Liver (tissue), 9 donors: ENCODE results near the gene ZNF132. TPM values are rescaled to one million over a fixed set of nuclear protein-coding genes. Genes with fewer than 3 reads are reported as not detected.
"Not testable (repeated sequence)": the region's sequence is repeated elsewhere in the genome, so short reads cannot be mapped to it uniquely, and the experiment has no call there.

Experiments used
- DNase-seq: peaks from one replicate; pipeline ENCODE4 v3.0.0-alpha.2; 2017; ENCODE audit warnings: low spot score
- H3K27ac ChIP-seq, 2 donors: one replicate each; pipeline ENCODE4 v1.7.0; 2013; ENCODE audit warnings: inconsistent platforms in 2 of 2, low read length in 2 of 2, control low read depth in 1 of 2, low read depth in 1 of 2, mild to moderate bottlenecking in 1 of 2
- H3K27me3 ChIP-seq, 4 donors: one replicate each; pipeline versions ENCODE4 v1.6.1 to v1.7.0; 2013; ENCODE audit warnings: low read length in 3 of 4, inconsistent platforms in 1 of 4, mild to moderate bottlenecking in 1 of 4, moderate library complexity in 1 of 4; ENCODE audit not compliant: control insufficient read depth in 4 of 4, insufficient read depth in 4 of 4
- H3K36me3 ChIP-seq, 4 donors: one replicate each; pipeline versions ENCODE4 v1.6.1 to v1.7.0; 2013; ENCODE audit warnings: low read length in 3 of 4, mild to moderate bottlenecking in 3 of 4, low read depth in 1 of 4, moderate library complexity in 1 of 4; ENCODE audit not compliant: control insufficient read depth in 4 of 4, insufficient read depth in 3 of 4
- H3K4me1 ChIP-seq, 4 donors: one replicate each; pipeline versions ENCODE4 v1.6.1 to v1.7.0; 2013; ENCODE audit warnings: low read length in 3 of 4, mild to moderate bottlenecking in 3 of 4, moderate library complexity in 1 of 4; ENCODE audit not compliant: control insufficient read depth in 4 of 4, insufficient read depth in 4 of 4
- H3K4me3 ChIP-seq, 3 donors: one replicate each; pipeline versions ENCODE4 v1.6.1 to v1.7.0; 2013; ENCODE audit warnings: low read length in 3 of 3, control low read depth in 1 of 3, low read depth in 1 of 3, mild to moderate bottlenecking in 1 of 3
- H3K9ac ChIP-seq, 2 donors: one replicate each; pipeline ENCODE4 v1.7.0; 2013; ENCODE audit warnings: low read length in 2 of 2, mild to moderate bottlenecking in 2 of 2, moderate library complexity in 2 of 2, control low read depth in 1 of 2, low read depth in 1 of 2
- H3K9me3 ChIP-seq, 4 donors: one replicate each; pipeline versions ENCODE4 v1.6.1 to v1.7.0; 2013; ENCODE audit warnings: low read length in 3 of 4; ENCODE audit not compliant: control insufficient read depth in 4 of 4
- CTCF ChIP-seq: fragments of 150-350 bp; IDR thresholded peaks from 2 replicates; pipeline ENCODE4 v1.5.1; 2017; ENCODE audit warnings: improper control_type of control experiment, low read depth, low read length; ENCODE audit not compliant: missing input control
- EGR1 ChIP-seq, 2 donors: IDR thresholded peaks; 2 replicates each; pipeline ENCODE4 v1.6.1; 2016 to 2018; ENCODE audit warnings: antibody characterized with exemption in 2 of 2, low read depth in 2 of 2
- FOXA1 ChIP-seq: IDR thresholded peaks from 2 replicates; pipeline ENCODE4 v1.6.1; 2016; ENCODE audit warnings: antibody characterized with exemption
- FOXA2 ChIP-seq: IDR thresholded peaks from 2 replicates; pipeline ENCODE4 v1.6.1; 2016; ENCODE audit warnings: antibody characterized with exemption
- HNF4G ChIP-seq: IDR thresholded peaks from 2 replicates; pipeline ENCODE4 v1.6.1; 2016; ENCODE audit warnings: antibody characterized with exemption
- JUND ChIP-seq, 2 donors: IDR thresholded peaks; 2 replicates each; pipeline ENCODE4 v1.6.1; 2016; ENCODE audit warnings: antibody characterized with exemption in 2 of 2
- MAX ChIP-seq: IDR thresholded peaks from 2 replicates; pipeline ENCODE4 v1.6.1; 2016; ENCODE audit warnings: antibody characterized with exemption
- NR2F2 ChIP-seq: IDR thresholded peaks from 2 replicates; pipeline ENCODE4 v1.6.1; 2016; ENCODE audit warnings: antibody characterized with exemption
- RAD21 ChIP-seq, 2 donors: IDR thresholded peaks; 2 replicates each; pipeline ENCODE4 v1.6.1; 2016; ENCODE audit warnings: antibody characterized with exemption in 2 of 2, mild to moderate bottlenecking in 2 of 2
- REST ChIP-seq: IDR thresholded peaks from 2 replicates; pipeline ENCODE4 v1.6.1; 2016; ENCODE audit warnings: antibody characterized with exemption, mild to moderate bottlenecking
- YY1 ChIP-seq: IDR thresholded peaks from 2 replicates; pipeline ENCODE4 v1.6.1; 2016; ENCODE audit warnings: antibody characterized with exemption, mild to moderate bottlenecking
- WGBS: extraction: QIAGEN DNeasy Blood & Tissue Kit; methylation state at CpG from one replicate; pipeline ENCODE4 v1.1.7; 2013; 5-methylcytosine and 5-hydroxymethylcytosine counted together
- polyA plus RNA-seq, 2 donors: library from polyadenylated mRNA; stranded (reverse) in 1 of 2; unstranded in 1 of 2; fragments of 200-250 nt in 1 of 2; fragments of >200 nt in 1 of 2; fragmentation: Nextera tagmentation in 1 of 2; extraction: Ambion mirVana in 1 of 2; gene quantifications; one replicate each; pipeline versions ENCODE4 v1.2.1 to v1.2.3, GENCODE V29; 2013 to 2015
- total RNA-seq, 2 donors: library from RNA; depleted of rRNA; stranded (reverse); fragments of >200 nt; gene quantifications; one replicate each; pipeline ENCODE4 v1.2.3, GENCODE V29; 2014
- TF ChIP-seq, protein P1 (sequence below): IDR thresholded peaks from 2 replicates; pipeline ENCODE4 v1.6.1; 2016; ENCODE audit warnings: antibody characterized with exemption
- donor health status: healthy.
- donor health status: healthy.
- donor health status: healthy.
- donor health status: healthy.
- donor health status: healthy.

ZNF132 gene
- total and polyA plus RNA-seq, 4 donors = 0.64 to 2.0 (median 1.0) TPM

DNA sequence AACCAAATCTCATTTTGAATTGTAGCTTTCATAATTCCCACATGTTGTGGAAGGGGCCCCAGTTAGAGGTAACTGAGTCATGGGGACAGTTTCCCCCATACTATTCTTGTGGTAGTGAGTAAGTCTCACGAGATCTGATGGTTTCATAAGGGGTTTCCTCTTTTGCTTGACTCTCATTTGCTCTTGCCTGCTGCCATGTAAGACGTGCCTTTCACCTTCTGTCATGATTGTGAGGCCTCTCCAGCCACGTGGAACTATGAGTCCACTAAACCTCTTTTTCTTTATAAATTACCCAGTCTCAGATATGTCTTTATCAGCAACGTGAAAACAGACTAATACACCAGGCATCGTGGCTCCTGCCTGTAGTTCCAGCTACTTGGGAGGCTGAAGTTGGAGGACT is 10.0 kb upstream of the ZNF132 start:
- WGBS = 54% methylated on average over 5 of the region's 5 CpGs

GRCh38 chr19:58448860-58449259 is 8.9 kb upstream of the ZNF132 start:
- H3K27ac ChIP-seq, DNase-seq: not testable (repeated sequence)
- 70% methylated on average over 3 of the region's 3 CpGs for WGBS

More for the DNA sequence above, 10.0 kb upstream of the ZNF132 start:
- not testable (repeated sequence) for H3K36me3 ChIP-seq, H3K9ac ChIP-seq, DNase-seq, H3K9me3 ChIP-seq, H3K27ac ChIP-seq, H3K27me3 ChIP-seq, H3K4me3 ChIP-seq
- H3K4me1 ChIP-seq = peaks cover 0 to 16% (median 8%) of the 10 kb centered on the region in 4 donors

GRCh38 chr19:58442986-58443385 is 3.0 kb upstream of the ZNF132 start:
- not testable (repeated sequence) for H3K36me3 ChIP-seq, H3K27me3 ChIP-seq, H3K27ac ChIP-seq, DNase-seq, H3K4me3 ChIP-seq, H3K4me1 ChIP-seq, H3K9ac ChIP-seq
- peaks cover 7 to 19% (median 12%) of the 10 kb centered on the region in 4 donors for H3K9me3 ChIP-seq
- 82% methylated on average over 7 of the region's 7 CpGs for WGBS

More at GRCh38 chr19:58448860-58449259, 8.9 kb upstream of the ZNF132 start:
- H3K27me3 ChIP-seq, H3K36me3 ChIP-seq, H3K9ac ChIP-seq, H3K9me3 ChIP-seq, H3K4me3 ChIP-seq: not testable (repeated sequence)
- peaks cover 0 to 16% (median 8%) of the 10 kb centered on the region in 4 donors for H3K4me1 ChIP-seq

- TF ChIP-seq FOXA2 = no peak
- H3K27me3 ChIP-seq = no peaks in the 10 kb centered on the region
- H3K4me3 ChIP-seq = peak overlapping the region; percentile 66 to 91 (median 81)
- WGBS = 23% methylated on average over 31 of the region's 31 CpGs
- DNase-seq = no peak
- H3K27ac ChIP-seq = peak overlapping the region; percentile 7 to 56
- peaks cover 6 to 14% (median 8%) of the 10 kb centered on the region in 4 donors for H3K36me3 ChIP-seq
- H3K9ac ChIP-seq = no peak overlapping the region
- peaks cover 13 to 35% (median 22%) of the 10 kb centered on the region in 4 donors for H3K9me3 ChIP-seq
- H3K4me1 ChIP-seq = peaks cover 2 to 8% (median 4%) of the 10 kb centered on the region in 4 donors
These were observed 603 bp upstream of the ZNF132 start for GRCh38 chr19:58440556-58440955.

GRCh38 chr19:58434217-58434616 is 5.7 kb downstream of the ZNF132 start:
- H3K27ac ChIP-seq = no peak overlapping the region
- no peaks in the 10 kb centered on the region for H3K27me3 ChIP-seq
- H3K4me3 ChIP-seq = peak overlapping the region in 2 of 3 donors; percentile 50 to 60
- H3K36me3 ChIP-seq = peaks cover 15 to 40% (median 28%) of the 10 kb centered on the region in 4 donors
- no peak overlapping the region for H3K9ac ChIP-seq
- WGBS = 98% methylated on average over 2 of the region's 2 CpGs
- H3K9me3 ChIP-seq = peaks cover 67 to 77% (median 72%) of the 10 kb centered on the region in 4 donors
- no peak for DNase-seq
- peaks cover 0 to 1% (median 0%) of the 10 kb centered on the region in 4 donors for H3K4me1 ChIP-seq
- TF ChIP-seq YY1 (no peak), NR2F2 (no peak), FOXA2 (no peak), HNF4G (no peak), EGR1 (IDR thresholded peaks at IDR 0.05; ENCODE audit: low read depth in 2 of 2) (no peak), CTCF (no peak), FOXA1 (no peak), MAX (no peak), JUND (IDR thresholded peaks at IDR 0.05) (no peak), REST (no peak), RAD21 (IDR thresholded peaks at IDR 0.05) (no peak)
- TF ChIP-seq, protein P1, sequence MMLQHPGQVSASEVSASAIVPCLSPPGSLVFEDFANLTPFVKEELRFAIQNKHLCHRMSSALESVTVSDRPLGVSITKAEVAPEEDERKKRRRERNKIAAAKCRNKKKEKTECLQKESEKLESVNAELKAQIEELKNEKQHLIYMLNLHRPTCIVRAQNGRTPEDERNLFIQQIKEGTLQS = no peak
